ENCODE results near the gene MORN1.

The MORN1 gene

DNA sequence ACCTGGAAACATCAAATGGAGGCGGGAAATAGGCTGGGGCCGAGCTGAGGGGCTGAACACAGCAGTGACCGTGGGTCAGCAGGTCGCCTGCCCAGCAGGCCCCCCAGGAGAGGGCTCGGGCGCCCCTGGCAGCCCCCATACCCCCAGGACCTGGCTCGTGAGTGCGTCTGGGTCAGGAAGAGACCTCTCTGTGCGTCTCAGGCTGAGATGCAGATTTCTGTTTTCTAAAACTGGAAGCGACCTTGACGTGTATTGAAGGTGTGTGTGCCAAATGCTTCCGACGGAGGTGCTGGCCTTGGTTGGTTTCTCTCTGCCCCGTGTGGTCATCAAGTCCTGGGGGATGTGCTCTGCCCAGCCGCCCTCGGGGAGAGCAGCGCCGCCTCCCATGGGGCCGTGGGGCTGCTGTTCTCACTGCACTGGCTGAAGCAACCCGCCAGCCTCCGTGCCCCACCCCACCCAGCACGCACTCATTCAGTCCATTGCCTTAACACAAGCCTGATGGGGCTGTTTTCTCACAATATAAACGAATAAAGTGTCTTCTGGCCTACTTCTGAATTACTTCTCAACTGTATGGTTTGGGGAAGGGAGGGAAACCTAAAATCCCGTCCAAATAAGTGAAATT is 13.6 kb upstream of the MORN1 start:
- Histone ChIP-seq H4K20me1 (ENCODE audit: low read depth, low read length) (no peaks in the 10 kb centered on the region), H3K9ac (ENCODE audit: low read length) (no peak overlapping the region), H3K27me3 (ENCODE audit: low read length) (no peaks in the 10 kb centered on the region), H3K9me3 (ENCODE audit: insufficient read depth, low read length) (no peaks in the 10 kb centered on the region), H3K79me2 (ENCODE audit: insufficient read depth, low read length) (no peaks in the 10 kb centered on the region), H2AFZ (ENCODE audit: low read depth, low read length, severe bottlenecking) (no peak overlapping the region), H3K36me3 (ENCODE audit: low read length) (no peaks in the 10 kb centered on the region), H3K9me2 (replicated peaks; ENCODE audit: insufficient read depth, low read length) (no peaks in the 10 kb centered on the region), H3F3A (ENCODE audit: insufficient read depth) (no peaks in the 10 kb centered on the region), H3K4me2 (ENCODE audit: low read depth, low read length, poor library complexity, severe bottlenecking) (no peak overlapping the region), H3K27ac (ENCODE audit: low read depth, low read length) (no peak overlapping the region), H3K4me3 (ENCODE audit: insufficient read depth, low read length, poor library complexity, severe bottlenecking) (no peak overlapping the region)
- TF ChIP-seq, protein P1, sequence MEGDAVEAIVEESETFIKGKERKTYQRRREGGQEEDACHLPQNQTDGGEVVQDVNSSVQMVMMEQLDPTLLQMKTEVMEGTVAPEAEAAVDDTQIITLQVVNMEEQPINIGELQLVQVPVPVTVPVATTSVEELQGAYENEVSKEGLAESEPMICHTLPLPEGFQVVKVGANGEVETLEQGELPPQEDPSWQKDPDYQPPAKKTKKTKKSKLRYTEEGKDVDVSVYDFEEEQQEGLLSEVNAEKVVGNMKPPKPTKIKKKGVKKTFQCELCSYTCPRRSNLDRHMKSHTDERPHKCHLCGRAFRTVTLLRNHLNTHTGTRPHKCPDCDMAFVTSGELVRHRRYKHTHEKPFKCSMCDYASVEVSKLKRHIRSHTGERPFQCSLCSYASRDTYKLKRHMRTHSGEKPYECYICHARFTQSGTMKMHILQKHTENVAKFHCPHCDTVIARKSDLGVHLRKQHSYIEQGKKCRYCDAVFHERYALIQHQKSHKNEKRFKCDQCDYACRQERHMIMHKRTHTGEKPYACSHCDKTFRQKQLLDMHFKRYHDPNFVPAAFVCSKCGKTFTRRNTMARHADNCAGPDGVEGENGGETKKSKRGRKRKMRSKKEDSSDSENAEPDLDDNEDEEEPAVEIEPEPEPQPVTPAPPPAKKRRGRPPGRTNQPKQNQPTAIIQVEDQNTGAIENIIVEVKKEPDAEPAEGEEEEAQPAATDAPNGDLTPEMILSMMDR (IDR thresholded peaks at IDR 0.05; ENCODE audit: insufficient read depth, low read length, poor library complexity, severe bottlenecking), result no peak
- no peak for TF ChIP-seq EZH2phosphoT487 (conservative IDR thresholded peaks at IDR 0.05; ENCODE audit: low read length)

DNA sequence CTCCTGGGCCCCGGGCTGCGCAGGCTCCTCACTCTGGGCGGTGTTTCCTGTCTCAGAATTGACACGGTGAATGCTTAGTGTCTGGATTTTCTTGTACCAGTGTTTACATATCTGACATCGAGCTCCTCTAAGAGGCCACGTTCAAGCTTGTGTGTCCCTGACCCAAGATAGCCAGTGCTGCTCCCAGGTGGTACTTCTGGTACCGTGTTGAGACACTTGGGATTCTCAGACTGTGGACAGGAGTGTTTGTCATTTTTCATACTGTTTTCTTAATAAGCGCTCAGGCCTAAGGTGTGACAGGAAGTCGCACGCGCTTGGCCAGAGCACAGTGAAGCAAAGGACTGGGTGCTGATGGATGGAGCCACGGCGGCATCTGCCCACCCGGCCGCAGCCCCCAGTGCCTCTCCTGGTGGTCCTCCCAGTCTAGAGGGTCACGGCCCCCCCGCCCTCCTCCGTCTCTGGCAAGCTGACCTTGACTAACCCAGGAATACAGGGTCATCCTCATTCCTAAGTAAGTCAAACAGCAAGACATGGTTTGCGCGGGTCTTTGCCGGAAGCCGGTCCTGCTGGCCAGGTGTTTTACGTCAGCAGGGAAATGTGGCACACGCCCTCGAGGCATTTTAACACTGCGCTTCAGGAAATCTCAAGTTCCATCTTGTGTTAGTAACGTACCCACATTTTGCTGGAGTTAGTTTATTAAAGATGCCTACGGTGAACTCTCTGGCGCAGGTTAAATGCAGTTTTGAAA is 13.0 kb upstream of the MORN1 start:
- no peaks in the 10 kb centered on the region for H3K9me2 ChIP-seq (replicated peaks; ENCODE audit: insufficient read depth, low read length)
- H3K27me3 ChIP-seq (ENCODE audit: low read length), result no peaks in the 10 kb centered on the region
- no peak overlapping the region for H2AFZ ChIP-seq (ENCODE audit: low read depth, low read length, severe bottlenecking)
- H3K9me3 ChIP-seq (ENCODE audit: insufficient read depth, low read length), result no peaks in the 10 kb centered on the region
- no peak overlapping the region for H3K4me2 ChIP-seq (ENCODE audit: low read depth, low read length, poor library complexity, severe bottlenecking)
- H3F3A ChIP-seq (ENCODE audit: insufficient read depth), result no peaks in the 10 kb centered on the region
- no peak for TF ChIP-seq EZH2phosphoT487 (conservative IDR thresholded peaks at IDR 0.05; ENCODE audit: low read length)
- TF ChIP-seq, protein P1 (IDR thresholded peaks at IDR 0.05; ENCODE audit: insufficient read depth, low read length, poor library complexity, severe bottlenecking), result no peak
- no peak overlapping the region for H3K9ac ChIP-seq (ENCODE audit: low read length)
- no peaks in the 10 kb centered on the region for H4K20me1 ChIP-seq (ENCODE audit: low read depth, low read length)
- H3K4me3 ChIP-seq (ENCODE audit: insufficient read depth, low read length, poor library complexity, severe bottlenecking), result no peak overlapping the region
- H3K79me2 ChIP-seq (ENCODE audit: insufficient read depth, low read length), result no peaks in the 10 kb centered on the region
- H3K36me3 ChIP-seq (ENCODE audit: low read length), result no peaks in the 10 kb centered on the region
- H3K27ac ChIP-seq (ENCODE audit: low read depth, low read length), result no peak overlapping the region

DNA sequence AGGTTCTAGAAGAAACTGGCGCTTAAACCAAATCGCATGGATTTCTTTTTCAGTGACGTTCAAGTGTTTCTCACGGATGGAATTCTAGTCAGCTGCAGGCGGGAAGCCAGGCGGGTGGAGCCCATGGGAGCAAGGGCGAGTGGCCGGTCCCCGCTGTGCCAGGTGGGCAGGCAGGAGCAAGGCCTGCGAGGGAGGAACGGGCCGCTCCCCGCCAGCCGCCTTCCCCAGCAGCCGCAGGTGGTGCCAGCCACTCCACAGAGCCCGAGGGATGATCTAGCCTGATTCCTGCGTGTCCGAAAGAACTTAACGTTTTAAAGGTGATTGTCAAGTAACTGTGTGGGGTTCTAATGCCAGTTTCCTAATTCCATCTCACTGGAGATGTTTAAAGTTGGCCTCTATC is 11.9 kb upstream of the MORN1 start:
- Histone ChIP-seq H3K27ac (ENCODE audit: low read depth, low read length) (no peak overlapping the region), H2AFZ (ENCODE audit: low read depth, low read length, severe bottlenecking) (no peak overlapping the region), H3K9me2 (replicated peaks; ENCODE audit: insufficient read depth, low read length) (no peaks in the 10 kb centered on the region), H3F3A (ENCODE audit: insufficient read depth) (no peaks in the 10 kb centered on the region), H3K4me3 (ENCODE audit: insufficient read depth, low read length, poor library complexity, severe bottlenecking) (no peak overlapping the region), H3K36me3 (ENCODE audit: low read length) (no peaks in the 10 kb centered on the region), H3K4me2 (ENCODE audit: low read depth, low read length, poor library complexity, severe bottlenecking) (no peak overlapping the region), H3K9me3 (ENCODE audit: insufficient read depth, low read length) (no peaks in the 10 kb centered on the region), H4K20me1 (ENCODE audit: low read depth, low read length) (no peaks in the 10 kb centered on the region), H3K79me2 (ENCODE audit: insufficient read depth, low read length) (no peaks in the 10 kb centered on the region), H3K27me3 (ENCODE audit: low read length) (no peaks in the 10 kb centered on the region), H3K9ac (ENCODE audit: low read length) (no peak overlapping the region)
- TF ChIP-seq, protein P1 (IDR thresholded peaks at IDR 0.05; ENCODE audit: insufficient read depth, low read length, poor library complexity, severe bottlenecking), result no peak
- no peak for TF ChIP-seq EZH2phosphoT487 (conservative IDR thresholded peaks at IDR 0.05; ENCODE audit: low read length)
